ENCODE results near the gene SEC23A. TPM values are rescaled to one million over a fixed set of nuclear protein-coding genes. Genes with fewer than 3 reads are reported as not detected.
"Not testable (repeated sequence)": the region's sequence is repeated elsewhere in the genome, so short reads cannot be mapped to it uniquely, and the experiment has no call there.

Gene SEC23A
- polyA plus RNA-seq, 4 donors, result 58.4 to 65.7 (median 62.5) TPM

GRCh38 chr14:39094515-39094914 lies 8.5 kb downstream of the SEC23A start:
- no peak for DNase-seq (ENCODE audit: low read depth in 4 of 4, low spot score in 2 of 4)

- no peak for DNase-seq (ENCODE audit: low read depth in 4 of 4, low spot score in 2 of 4)
Observed at GRCh38 chr14:39091716-39092115, 11.3 kb downstream of the SEC23A start.

GRCh38 chr14:39090548-39091111 lies 12.4 kb downstream of the SEC23A start:
- DNase-seq (ENCODE audit: low read depth in 4 of 4, low spot score in 2 of 4), result no peak

GRCh38 chr14:39087493-39087892 lies 15.5 kb downstream of the SEC23A start:
- no peak for DNase-seq (ENCODE audit: low read depth in 4 of 4, low spot score in 2 of 4)

GRCh38 chr14:39085933-39086332 lies 17.1 kb downstream of the SEC23A start:
- DNase-seq (ENCODE audit: low read depth in 4 of 4, low spot score in 2 of 4), result no peak

GRCh38 chr14:39083127-39083526 lies 19.9 kb downstream of the SEC23A start:
- DNase-seq (ENCODE audit: low read depth in 4 of 4, low spot score in 2 of 4), result no peak

- DNase-seq (ENCODE audit: low read depth in 4 of 4, low spot score in 2 of 4), result no peak
Observed at GRCh38 chr14:39080886-39081285, 22.1 kb downstream of the SEC23A start.

GRCh38 chr14:39071096-39071495 lies 31.9 kb downstream of the SEC23A start:
- DNase-seq (ENCODE audit: low read depth in 4 of 4, low spot score in 2 of 4), result no peak

- DNase-seq (ENCODE audit: low read depth in 4 of 4, low spot score in 2 of 4), result no peak
Observed at GRCh38 chr14:39069923-39070322, 33.1 kb downstream of the SEC23A start.

- DNase-seq (ENCODE audit: low read depth in 4 of 4, low spot score in 2 of 4), result not testable (repeated sequence)
Observed at GRCh38 chr14:39069169-39069805, 33.7 kb downstream of the SEC23A start.

- DNase-seq (ENCODE audit: low read depth in 4 of 4, low spot score in 2 of 4), result no peak
Observed at GRCh38 chr14:39060818-39061437, 42.1 kb downstream of the SEC23A start.

- no peak for DNase-seq (ENCODE audit: low read depth in 4 of 4, low spot score in 2 of 4)
Observed at GRCh38 chr14:39055786-39056474, 47.1 kb downstream of the SEC23A start.

GRCh38 chr14:39052869-39053454 lies 50.1 kb downstream of the SEC23A start:
- not testable (repeated sequence) for DNase-seq (ENCODE audit: low read depth in 4 of 4, low spot score in 2 of 4)

- no peak for DNase-seq (ENCODE audit: low read depth in 4 of 4, low spot score in 2 of 4)
Observed at GRCh38 chr14:39050389-39050788, 52.6 kb downstream of the SEC23A start.

- DNase-seq (ENCODE audit: low read depth in 4 of 4, low spot score in 2 of 4), result not testable (repeated sequence)
Observed at GRCh38 chr14:39045889-39046288, 57.1 kb downstream of the SEC23A start.

- no peak for DNase-seq (ENCODE audit: low read depth in 4 of 4, low spot score in 2 of 4)
Observed at GRCh38 chr14:39043352-39043943, 59.6 kb downstream of the SEC23A start.

- no peak for DNase-seq (ENCODE audit: low read depth in 4 of 4, low spot score in 2 of 4)
Observed at GRCh38 chr14:39040529-39040928, 62.5 kb downstream of the SEC23A start.

GRCh38 chr14:39038542-39038941 lies 64.5 kb downstream of the SEC23A start:
- no peak for DNase-seq (ENCODE audit: low read depth in 4 of 4, low spot score in 2 of 4)

- DNase-seq (ENCODE audit: low read depth in 4 of 4, low spot score in 2 of 4), result no peak
Observed at GRCh38 chr14:39036760-39037159, 66.3 kb downstream of the SEC23A start.

- no peak for DNase-seq (ENCODE audit: low read depth in 4 of 4, low spot score in 2 of 4)
Observed at GRCh38 chr14:39035336-39035735, 67.7 kb downstream of the SEC23A start.
